ENCODE measurements around the gene NR6A1.
A peak's percentile ranks its signal among the peaks of the same experiment; 100 is the strongest.

The NR6A1 gene

GRCh38 chr9:124688238-124688904 is 82.7 kb downstream of the NR6A1 start:
- DNase-seq (ENCODE audit: low read depth) = no peak

GRCh38 chr9:124686918-124687317 is 84.2 kb downstream of the NR6A1 start:
- no peak for DNase-seq (ENCODE audit: low read depth)

GRCh38 chr9:124685217-124685616 is 85.9 kb downstream of the NR6A1 start:
- no peak for DNase-seq (ENCODE audit: low read depth)

- no peak for DNase-seq (ENCODE audit: low read depth)
Measured at GRCh38 chr9:124684169-124684568, 86.9 kb downstream of the NR6A1 start.

- no peak for DNase-seq (ENCODE audit: low read depth)
Measured at GRCh38 chr9:124683043-124683442, 88.1 kb downstream of the NR6A1 start.

- no peak for DNase-seq (ENCODE audit: low read depth)
Measured at GRCh38 chr9:124680714-124681390, 90.3 kb downstream of the NR6A1 start.

- no peak for DNase-seq (ENCODE audit: low read depth)
Measured at GRCh38 chr9:124680049-124680448, 91.1 kb downstream of the NR6A1 start.

GRCh38 chr9:124676159-124676551 is 95.0 kb downstream of the NR6A1 start:
- no peak for DNase-seq (ENCODE audit: low read depth)

GRCh38 chr9:124675261-124676158 is 95.6 kb downstream of the NR6A1 start:
- no peak for DNase-seq (ENCODE audit: low read depth)

- no peak for DNase-seq (ENCODE audit: low read depth)
Measured at GRCh38 chr9:124674651-124675050, 96.5 kb downstream of the NR6A1 start.

GRCh38 chr9:124673063-124673462 is 98.0 kb downstream of the NR6A1 start:
- no peak for DNase-seq (ENCODE audit: low read depth)

GRCh38 chr9:124671861-124672260 is 99.2 kb downstream of the NR6A1 start:
- DNase-seq (ENCODE audit: low read depth) = no peak

GRCh38 chr9:124666642-124667041 is 104.5 kb downstream of the NR6A1 start:
- DNase-seq (ENCODE audit: low read depth) = no peak

- DNase-seq (ENCODE audit: low read depth) = no peak
Measured at GRCh38 chr9:124665391-124666058, 105.6 kb downstream of the NR6A1 start.

- DNase-seq (ENCODE audit: low read depth) = no peak
Measured at GRCh38 chr9:124664143-124664542, 107.0 kb downstream of the NR6A1 start.

GRCh38 chr9:124663046-124663961 is 107.8 kb downstream of the NR6A1 start:
- DNase-seq (ENCODE audit: low read depth) = no peak

GRCh38 chr9:124662561-124662960 is 108.5 kb downstream of the NR6A1 start:
- no peak for DNase-seq (ENCODE audit: low read depth)

GRCh38 chr9:124661271-124661670 is 109.8 kb downstream of the NR6A1 start:
- DNase-seq (ENCODE audit: low read depth) = no peak

- no peak for DNase-seq (ENCODE audit: low read depth)
Measured at GRCh38 chr9:124660341-124660801, 110.7 kb downstream of the NR6A1 start.

GRCh38 chr9:124659099-124659659 is 111.9 kb downstream of the NR6A1 start:
- peak; percentile 94 for DNase-seq (ENCODE audit: low read depth)

Data from HS-27A (cell line).